ENCODE results near the gene CEP43.

Gene CEP43

DNA sequence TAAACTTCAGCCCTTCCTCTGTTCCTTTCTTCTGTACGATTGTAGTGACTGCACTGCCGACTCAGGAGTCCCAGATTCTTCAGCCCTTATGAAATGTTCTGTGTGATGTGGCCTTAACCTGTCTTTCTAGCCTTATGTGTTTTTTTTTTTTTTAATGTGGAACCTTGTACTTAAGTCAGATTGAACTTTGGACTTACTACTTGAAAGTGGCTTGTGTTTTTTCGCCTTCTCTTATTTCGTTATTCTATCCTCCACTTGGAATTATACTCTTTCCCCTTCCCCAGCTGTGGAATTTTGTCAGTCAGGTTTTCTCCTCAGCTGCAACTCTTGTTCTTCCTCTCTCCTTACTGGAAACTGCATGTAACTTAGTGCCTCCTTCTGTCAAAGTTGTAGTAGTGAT is 8.8 kb downstream of the CEP43 start:
- H4K20me1 ChIP-seq (ENCODE audit: insufficient read depth, low read length), result no peaks in the 10 kb centered on the region
- H3K27ac ChIP-seq (ENCODE audit: low read depth, low read length, poor library complexity, severe bottlenecking), result no peak overlapping the region
- no peak overlapping the region for H3K4me2 ChIP-seq (ENCODE audit: low read length)
- H3K9me2 ChIP-seq (ENCODE audit: low read depth, low read length), result no peaks in the 10 kb centered on the region
- H3K79me2 ChIP-seq (ENCODE audit: insufficient read depth, low read length), result no peaks in the 10 kb centered on the region
- H3F3A ChIP-seq (ENCODE audit: insufficient read depth, low read length), result no peaks in the 10 kb centered on the region
- no peaks in the 10 kb centered on the region for H3K4me1 ChIP-seq (ENCODE audit: insufficient read depth, low read length, severe bottlenecking)
- H3K9me3 ChIP-seq (ENCODE audit: low read length), result no peaks in the 10 kb centered on the region
- H3K36me3 ChIP-seq (ENCODE audit: insufficient read depth, low read length), result peaks cover 58% of the 10 kb centered on the region
- H3K9ac ChIP-seq (ENCODE audit: low read length), result no peak overlapping the region
- TF ChIP-seq, protein P1, sequence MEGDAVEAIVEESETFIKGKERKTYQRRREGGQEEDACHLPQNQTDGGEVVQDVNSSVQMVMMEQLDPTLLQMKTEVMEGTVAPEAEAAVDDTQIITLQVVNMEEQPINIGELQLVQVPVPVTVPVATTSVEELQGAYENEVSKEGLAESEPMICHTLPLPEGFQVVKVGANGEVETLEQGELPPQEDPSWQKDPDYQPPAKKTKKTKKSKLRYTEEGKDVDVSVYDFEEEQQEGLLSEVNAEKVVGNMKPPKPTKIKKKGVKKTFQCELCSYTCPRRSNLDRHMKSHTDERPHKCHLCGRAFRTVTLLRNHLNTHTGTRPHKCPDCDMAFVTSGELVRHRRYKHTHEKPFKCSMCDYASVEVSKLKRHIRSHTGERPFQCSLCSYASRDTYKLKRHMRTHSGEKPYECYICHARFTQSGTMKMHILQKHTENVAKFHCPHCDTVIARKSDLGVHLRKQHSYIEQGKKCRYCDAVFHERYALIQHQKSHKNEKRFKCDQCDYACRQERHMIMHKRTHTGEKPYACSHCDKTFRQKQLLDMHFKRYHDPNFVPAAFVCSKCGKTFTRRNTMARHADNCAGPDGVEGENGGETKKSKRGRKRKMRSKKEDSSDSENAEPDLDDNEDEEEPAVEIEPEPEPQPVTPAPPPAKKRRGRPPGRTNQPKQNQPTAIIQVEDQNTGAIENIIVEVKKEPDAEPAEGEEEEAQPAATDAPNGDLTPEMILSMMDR (IDR thresholded peaks at IDR 0.05; ENCODE audit: low read length), result no peak
- no peak for TF ChIP-seq EZH2 (IDR thresholded peaks at IDR 0.05; ENCODE audit: borderline replicate concordance, low read length)
- no peak overlapping the region for H2AFZ ChIP-seq (ENCODE audit: low read length)
- H3K4me3 ChIP-seq (ENCODE audit: low read depth, low read length, poor library complexity, severe bottlenecking), result no peak overlapping the region
- H3K27me3 ChIP-seq (ENCODE audit: insufficient read depth, low read length), result no peaks in the 10 kb centered on the region

GRCh38 chr6:167013067-167013466 is 13.9 kb downstream of the CEP43 start:
- no peaks in the 10 kb centered on the region for H3K4me1 ChIP-seq (ENCODE audit: insufficient read depth, low read length, severe bottlenecking)
- H3K27ac ChIP-seq (ENCODE audit: low read depth, low read length, poor library complexity, severe bottlenecking), result no peak overlapping the region
- no peak overlapping the region for H3K4me2 ChIP-seq (ENCODE audit: low read length)
- no peak overlapping the region for H3K9ac ChIP-seq (ENCODE audit: low read length)
- H3K4me3 ChIP-seq (ENCODE audit: low read depth, low read length, poor library complexity, severe bottlenecking), result no peak overlapping the region
- H3F3A ChIP-seq (ENCODE audit: insufficient read depth, low read length), result no peaks in the 10 kb centered on the region
- H4K20me1 ChIP-seq (ENCODE audit: insufficient read depth, low read length), result no peaks in the 10 kb centered on the region
- H3K9me3 ChIP-seq (ENCODE audit: low read length), result no peaks in the 10 kb centered on the region
- peaks cover 48% of the 10 kb centered on the region for H3K36me3 ChIP-seq (ENCODE audit: insufficient read depth, low read length)
- H2AFZ ChIP-seq (ENCODE audit: low read length), result no peak overlapping the region
- H3K79me2 ChIP-seq (ENCODE audit: insufficient read depth, low read length), result no peaks in the 10 kb centered on the region
- H3K9me2 ChIP-seq (ENCODE audit: low read depth, low read length), result no peaks in the 10 kb centered on the region
- TF ChIP-seq EZH2 (IDR thresholded peaks at IDR 0.05; ENCODE audit: borderline replicate concordance, low read length), result no peak
- TF ChIP-seq, protein P1 (IDR thresholded peaks at IDR 0.05; ENCODE audit: low read length), result no peak
- H3K27me3 ChIP-seq (ENCODE audit: insufficient read depth, low read length), result no peaks in the 10 kb centered on the region

DNA sequence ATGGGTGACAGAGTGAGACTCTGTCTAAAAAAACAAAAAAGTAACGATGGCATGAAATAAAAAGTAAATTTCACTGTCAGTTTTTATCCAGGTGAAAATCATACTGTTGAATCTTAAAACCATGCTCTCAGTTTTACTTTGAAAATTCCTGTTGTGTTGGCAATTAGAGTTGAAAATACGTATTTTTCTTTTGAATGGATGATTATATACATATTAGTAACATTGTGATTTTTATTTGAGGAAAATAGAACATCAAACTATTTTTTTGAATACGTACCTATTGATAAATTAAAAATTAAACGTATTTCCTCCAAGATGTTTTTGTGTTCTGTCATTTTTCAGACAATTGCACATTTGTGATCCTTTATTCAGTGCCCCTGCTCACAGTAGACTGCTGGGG is 14.7 kb downstream of the CEP43 start:
- Histone ChIP-seq H3K9ac (ENCODE audit: low read length) (no peak overlapping the region), H3K79me2 (ENCODE audit: insufficient read depth, low read length) (no peaks in the 10 kb centered on the region), H3F3A (ENCODE audit: insufficient read depth, low read length) (no peaks in the 10 kb centered on the region), H3K27me3 (ENCODE audit: insufficient read depth, low read length) (no peaks in the 10 kb centered on the region), H3K9me3 (ENCODE audit: low read length) (no peaks in the 10 kb centered on the region), H3K36me3 (ENCODE audit: insufficient read depth, low read length) (peaks cover 53% of the 10 kb centered on the region), H3K4me2 (ENCODE audit: low read length) (no peak overlapping the region), H3K4me3 (ENCODE audit: low read depth, low read length, poor library complexity, severe bottlenecking) (no peak overlapping the region), H3K9me2 (ENCODE audit: low read depth, low read length) (no peaks in the 10 kb centered on the region), H2AFZ (ENCODE audit: low read length) (no peak overlapping the region), H3K27ac (ENCODE audit: low read depth, low read length, poor library complexity, severe bottlenecking) (no peak overlapping the region), H3K4me1 (ENCODE audit: insufficient read depth, low read length, severe bottlenecking) (no peaks in the 10 kb centered on the region), H4K20me1 (ENCODE audit: insufficient read depth, low read length) (no peaks in the 10 kb centered on the region)
- TF ChIP-seq, protein P1 (IDR thresholded peaks at IDR 0.05; ENCODE audit: low read length), result no peak
- TF ChIP-seq EZH2 (IDR thresholded peaks at IDR 0.05; ENCODE audit: borderline replicate concordance, low read length), result no peak

All from OCI-LY1 (cell line).